Endothelial cell of umbilical vein (primary cell): ENCODE measurements around the gene TUBA1C. TPM values are rescaled to one million over a fixed set of nuclear protein-coding genes. Genes with fewer than 3 reads are reported as not detected.

Experiments used
- BruUV-seq: library from RNA; stranded (reverse); fragments of 400-500 nt; replicated peaks from 2 replicates; lab custom pipeline; 2021; lab: Mats Ljungman, UMichigan
- CTCF ChIA-PET: fragments of 300-600, 350-600 bp; sonication (Branson Sonifier 250); formaldehyde crosslinking; loops from one replicate; lab custom pipeline; 2021; ENCODE audit warnings: antibody characterized with exemption, inconsistent platforms; lab: Charles Lee
- POLR2A ChIA-PET: fragments of 300-600, 350-600 bp; sonication (Branson Sonifier 250); formaldehyde crosslinking; loops from one replicate; lab custom pipeline; 2021; ENCODE audit warnings: antibody characterized with exemption, inconsistent platforms; lab: Charles Lee
- DNase-seq: peaks from one replicate; pipeline ENCODE4 v3.0.0-alpha.2; 2011; ENCODE audit warnings: low read depth, low spot score
- FAIRE-seq: peaks from 2 replicates; lab custom pipeline; 2011; peaks lifted over from hg19 to GRCh38; lab: Jason Lieb, UNC
- H2AFZ ChIP-seq: 2 replicates; pipeline ENCODE4 v1.6.0; 2012; ENCODE audit warnings: low read depth, low read length, control low read depth, inconsistent platforms
- H3K27ac ChIP-seq: 2 replicates; pipeline ENCODE4 v1.5.1; 2011; ENCODE audit warnings: low read depth, mild to moderate bottlenecking, control low read depth, low read length, moderate library complexity; ENCODE audit not compliant: insufficient read depth
- H3K27me3 ChIP-seq, 2 experiments: 2 replicates each; pipeline versions ENCODE4 v1.6.0 to v1.6.1; 2011; ENCODE audit warnings: low read length in 2 of 2, mixed read lengths in 1 of 2; ENCODE audit not compliant: control insufficient read depth in 2 of 2, insufficient read depth in 2 of 2
- H3K36me3 ChIP-seq, 2 experiments: 2 replicates in 1 of 2; 3 replicates in 1 of 2; pipeline ENCODE4 v1.5.1; 2011; ENCODE audit warnings: low read length in 2 of 2, mild to moderate bottlenecking in 1 of 2, moderate library complexity in 1 of 2; ENCODE audit not compliant: control insufficient read depth in 2 of 2, insufficient read depth in 2 of 2; ENCODE audit errors: extremely low read depth in 1 of 2
- H3K4me1 ChIP-seq: 3 replicates; pipeline ENCODE4 v1.5.1; 2011; ENCODE audit warnings: mild to moderate bottlenecking, low read length; ENCODE audit not compliant: control insufficient read depth, insufficient read depth; ENCODE audit errors: extremely low read depth
- H3K4me2 ChIP-seq: 2 replicates; pipeline ENCODE4 v1.6.1; 2011; ENCODE audit warnings: low read length, control low read depth, mixed read lengths; ENCODE audit not compliant: insufficient read depth
- H3K4me3 ChIP-seq, 3 experiments: fragments of 200-600 bp in 1 of 3; sonication (generic), shearing (Covaris generic) in 1 of 3; replicated peaks in 1 of 3; 2 replicates each; pipeline ENCODE4 v1.5.1; 2011 to 2016; ENCODE audit warnings: control low read depth in 3 of 3, low read length in 3 of 3, mild to moderate bottlenecking in 2 of 3, inconsistent platforms in 1 of 3, low read depth in 1 of 3, moderate library complexity in 1 of 3; ENCODE audit not compliant: insufficient read depth in 1 of 3
- H3K79me2 ChIP-seq: 2 replicates; pipeline ENCODE4 v1.6.0; 2012; ENCODE audit warnings: low read length, inconsistent platforms; ENCODE audit not compliant: control insufficient read depth, insufficient read depth
- H3K9ac ChIP-seq: replicated peaks from 2 replicates; pipeline ENCODE3; 2011; ENCODE audit warnings: low read length, control low read depth; ENCODE audit not compliant: insufficient read depth; ENCODE audit errors: extremely low read depth
- H3K9me1 ChIP-seq: replicated peaks from 3 replicates; pipeline ENCODE4 v1.6.0; 2011; ENCODE audit warnings: mild to moderate bottlenecking, low read length; ENCODE audit not compliant: control insufficient read depth, insufficient read depth; ENCODE audit errors: extremely low read depth
- H3K9me3 ChIP-seq: replicated peaks from 2 replicates; pipeline ENCODE4 v1.5.1; 2012; ENCODE audit warnings: low read length, inconsistent platforms; ENCODE audit not compliant: control insufficient read depth, insufficient read depth
- H4K20me1 ChIP-seq: replicated peaks from 2 replicates; pipeline ENCODE3; 2011; ENCODE audit warnings: mild to moderate bottlenecking, low read length; ENCODE audit not compliant: control insufficient read depth, insufficient read depth; ENCODE audit errors: extremely low read depth
- FOS ChIP-seq: IDR thresholded peaks from 2 replicates; pipeline ENCODE4 v1.6.1; 2011; ENCODE audit warnings: mild to moderate bottlenecking, low read length, moderate library complexity, borderline replicate concordance; ENCODE audit not compliant: insufficient read depth
- POLR2AphosphoS5 ChIP-seq: IDR thresholded peaks from 2 replicates; pipeline ENCODE4 v1.6.1; 2012; ENCODE audit warnings: low read depth, mild to moderate bottlenecking, control low read depth, low read length, moderate library complexity; ENCODE audit not compliant: insufficient read depth
- dilution Hi-C: fragments of 300-500 bp; cut with MboI; formaldehyde crosslinking; loops from one replicate; pipeline ENCODE4 v1.15.0; 2019; ENCODE audit warnings: low sequenced_read_pairs; ENCODE audit not compliant: extremely low pct_ligation_motif_present
- intact Hi-C: fragments of 100-400 bp; cut with micrococcal nuclease; formaldehyde crosslinking; loops from one replicate; pipeline ENCODE4 v1.10.0; 2022
- polyA plus RNA-seq, 4 experiments: library from polyadenylated mRNA; depleted of rRNA in 3 of 4; stranded (reverse) in 3 of 4; unstranded in 1 of 4; fragments of >200 nt; gene quantifications; 2 replicates each; pipeline versions ENCODE4 v1.2.1 to v1.2.3, GENCODE V29; 2011 to 2012; ENCODE audit warnings: missing spikeins in 1 of 4
- total RNA-seq: library from RNA; stranded (reverse); gene quantifications from 2 replicates; pipeline ENCODE4 v1.2.3, GENCODE V29; 2021
- TF ChIP-seq, protein P1 (sequence below): IDR thresholded peaks from 2 replicates; pipeline ENCODE4 v1.6.1; 2011; ENCODE audit not compliant: insufficient read depth, insufficient read length
- TF ChIP-seq, protein P2 (sequence below), 2 donors: IDR thresholded peaks; 1 replicate in 1 of 2; 2 replicates in 1 of 2; pipeline ENCODE4 v1.5.1; 2011; ENCODE audit warnings: low read length in 2 of 2, mild to moderate bottlenecking in 2 of 2, moderate library complexity in 2 of 2, control low read depth in 1 of 2, inconsistent platforms in 1 of 2, low read depth in 1 of 2; ENCODE audit not compliant: insufficient read depth in 1 of 2; ENCODE audit errors: extremely low read depth in 1 of 2

TUBA1C gene
- total and polyA plus RNA-seq, 2 donors (not counting 3 experiments of a cell fraction or from before 2014, with no cell fraction given), result 515 to 2,063 TPM

DNA sequence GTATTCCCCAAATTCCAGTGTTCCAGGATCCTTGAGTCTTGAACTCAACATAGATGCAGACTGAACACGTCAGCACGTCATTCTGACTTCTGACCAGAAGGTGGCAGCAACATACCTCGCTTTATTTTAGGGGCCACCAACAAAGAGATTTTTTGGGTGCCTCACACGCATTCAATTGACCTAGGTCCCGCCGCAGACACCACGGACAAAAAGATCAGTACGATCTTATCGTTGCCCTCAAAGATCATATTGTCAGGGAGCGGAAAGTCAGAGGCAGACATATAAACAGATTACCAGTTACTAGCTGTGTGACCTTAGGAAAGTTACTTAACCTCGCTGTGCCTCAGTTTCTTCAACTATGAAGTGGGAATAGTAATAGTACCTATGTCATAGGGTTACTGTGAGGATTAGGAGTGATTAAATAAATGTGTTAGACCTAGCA lies 23.6 kb downstream of the TUBA1C start:
- Histone ChIP-seq H3K4me1 (peaks cover 2% of the 10 kb centered on the region), H4K20me1 (no peaks in the 10 kb centered on the region), H3K79me2 (no peaks in the 10 kb centered on the region), H3K27ac (no peak overlapping the region), H3K4me3 (no peak overlapping the region), H3K9ac (no peak overlapping the region), H3K4me2 (no peak overlapping the region), H3K9me3 (no peaks in the 10 kb centered on the region), H3K27me3 (peaks cover 4 to 9% of the 10 kb centered on the region in 2 experiments), H2AFZ (no peak overlapping the region), H3K9me1 (no peaks in the 10 kb centered on the region), H3K36me3 (no peaks in the 10 kb centered on the region)
- ChIA-PET CTCF (interaction anchor here (0.6 to 12.9 kb wide), 35 partner anchors 9 to 335 kb away, joined by 3 to 173 read pairs (median 4); partner anchors contain the start of genes C1QL4, DNAJC22 and TROAP), POLR2A (no interaction called here)
- dilution Hi-C loops, result no loop called here
- FAIRE-seq (peak; percentile 88), DNase-seq (peak; percentile 57)
- BruUV-seq, result no TSS peak
- intact Hi-C loops, result loop anchor here (1.0 to 10.0 kb wide), 5 partner anchors 49 to 292 kb away; partner anchors contain the start of gene C1QL4
- TF ChIP-seq POLR2AphosphoS5 (no peak), FOS (no peak)
- TF ChIP-seq, protein P1, sequence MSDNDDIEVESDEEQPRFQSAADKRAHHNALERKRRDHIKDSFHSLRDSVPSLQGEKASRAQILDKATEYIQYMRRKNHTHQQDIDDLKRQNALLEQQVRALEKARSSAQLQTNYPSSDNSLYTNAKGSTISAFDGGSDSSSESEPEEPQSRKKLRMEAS, result no peak
- TF ChIP-seq, protein P2, sequence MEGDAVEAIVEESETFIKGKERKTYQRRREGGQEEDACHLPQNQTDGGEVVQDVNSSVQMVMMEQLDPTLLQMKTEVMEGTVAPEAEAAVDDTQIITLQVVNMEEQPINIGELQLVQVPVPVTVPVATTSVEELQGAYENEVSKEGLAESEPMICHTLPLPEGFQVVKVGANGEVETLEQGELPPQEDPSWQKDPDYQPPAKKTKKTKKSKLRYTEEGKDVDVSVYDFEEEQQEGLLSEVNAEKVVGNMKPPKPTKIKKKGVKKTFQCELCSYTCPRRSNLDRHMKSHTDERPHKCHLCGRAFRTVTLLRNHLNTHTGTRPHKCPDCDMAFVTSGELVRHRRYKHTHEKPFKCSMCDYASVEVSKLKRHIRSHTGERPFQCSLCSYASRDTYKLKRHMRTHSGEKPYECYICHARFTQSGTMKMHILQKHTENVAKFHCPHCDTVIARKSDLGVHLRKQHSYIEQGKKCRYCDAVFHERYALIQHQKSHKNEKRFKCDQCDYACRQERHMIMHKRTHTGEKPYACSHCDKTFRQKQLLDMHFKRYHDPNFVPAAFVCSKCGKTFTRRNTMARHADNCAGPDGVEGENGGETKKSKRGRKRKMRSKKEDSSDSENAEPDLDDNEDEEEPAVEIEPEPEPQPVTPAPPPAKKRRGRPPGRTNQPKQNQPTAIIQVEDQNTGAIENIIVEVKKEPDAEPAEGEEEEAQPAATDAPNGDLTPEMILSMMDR (IDR thresholded peaks at IDR 0.05; ENCODE audit: extremely low read depth in 1 of 2, insufficient read depth in 1 of 2, low read depth in 1 of 2, low read length in 2 of 2), result peak; percentile 75 to 80
